Mesendoderm (in vitro differentiated cells): ENCODE data around the gene TMTC2.

Source experiments
- DNase-seq: peaks from one replicate; pipeline ENCODE4 v3.0.0; 2013
- H2AK5ac ChIP-seq: 2 replicates; pipeline ENCODE4 v1.6.1; 2013; ENCODE audit warnings: low read length, inconsistent platforms
- H2BK120ac ChIP-seq: 2 replicates; pipeline ENCODE4 v1.6.1; 2013; ENCODE audit warnings: low read depth, mild to moderate bottlenecking, low read length, moderate library complexity, mixed read lengths
- H2BK15ac ChIP-seq: replicated peaks from 2 replicates; pipeline ENCODE4 v1.6.1; 2013; ENCODE audit warnings: low read depth, mild to moderate bottlenecking, moderate library complexity
- H2BK5ac ChIP-seq: 2 replicates; pipeline ENCODE4 v1.6.1; 2013; ENCODE audit warnings: low read length, inconsistent platforms
- H3K18ac ChIP-seq: 2 replicates; pipeline ENCODE4 v1.6.1; 2013; ENCODE audit warnings: mild to moderate bottlenecking, low read length, mixed read lengths
- H3K23ac ChIP-seq: one replicate; pipeline ENCODE4 v1.6.1; 2013; ENCODE audit warnings: low read length
- H3K27ac ChIP-seq: 2 replicates; pipeline ENCODE4 v1.5.1; 2013; ENCODE audit warnings: low read depth, mild to moderate bottlenecking, inconsistent platforms, low read length, moderate library complexity
- H3K27me3 ChIP-seq: 2 replicates; pipeline ENCODE4 v1.6.1; 2013; ENCODE audit warnings: low read length, control low read depth, mild to moderate bottlenecking, inconsistent platforms; ENCODE audit not compliant: insufficient read depth, poor library complexity
- H3K36me3 ChIP-seq: 2 replicates; pipeline ENCODE4 v1.6.1; 2013; ENCODE audit warnings: low read length, inconsistent platforms; ENCODE audit not compliant: control insufficient read depth, insufficient read depth
- H3K4ac ChIP-seq: one replicate; pipeline ENCODE4 v1.6.1; 2013; ENCODE audit warnings: low read depth, mild to moderate bottlenecking, low read length, moderate library complexity
- H3K4me1 ChIP-seq: 2 replicates; pipeline ENCODE4 v1.6.1; 2013; ENCODE audit warnings: low read depth, low read length, inconsistent platforms; ENCODE audit not compliant: control insufficient read depth
- H3K4me2 ChIP-seq: 2 replicates; pipeline ENCODE4 v1.6.1; 2013; ENCODE audit warnings: low read length
- H3K4me3 ChIP-seq: 2 replicates; pipeline ENCODE4 v1.5.1; 2013; ENCODE audit warnings: mild to moderate bottlenecking, low read length
- H3K56ac ChIP-seq: one replicate; pipeline ENCODE4 v1.6.1; 2013; ENCODE audit warnings: low read length
- H3K79me1 ChIP-seq: 2 replicates; pipeline ENCODE4 v1.6.1; 2013; ENCODE audit warnings: low read length, inconsistent platforms
- H3K79me2 ChIP-seq: 2 replicates; pipeline ENCODE4 v1.6.1; 2013; ENCODE audit warnings: mild to moderate bottlenecking, low read length; ENCODE audit not compliant: control insufficient read depth, insufficient read depth
- H3K9ac ChIP-seq: 2 replicates; pipeline ENCODE4 v1.6.1; 2013; ENCODE audit warnings: low read length, inconsistent platforms
- H4K5ac ChIP-seq: one replicate; pipeline ENCODE4 v1.6.1; 2013; ENCODE audit warnings: low read length
- H4K8ac ChIP-seq: one replicate; pipeline ENCODE4 v1.6.1; 2013; ENCODE audit warnings: low read depth, mild to moderate bottlenecking, control low read depth, low read length, moderate library complexity
- WGBS: extraction: QIAGEN DNeasy Blood & Tissue Kit; methylation state at CpG from one replicate; pipeline ENCODE4 v1.1.7; 2013; ENCODE audit warnings: low lambda C conversion rate, missing lambda C conversion rate; ENCODE audit not compliant: insufficient coverage; ENCODE audit errors: extremely low coverage; 5-methylcytosine and 5-hydroxymethylcytosine counted together

TMTC2 gene

GRCh38 chr12:82671673-82672195 is 15.0 kb upstream of the TMTC2 start:
- Histone ChIP-seq H3K4me1 (no peaks in the 10 kb centered on the region), H3K23ac (no peak overlapping the region), H3K4ac (no peak overlapping the region), H3K56ac (no peak overlapping the region), H2BK5ac (no peak overlapping the region), H2BK15ac (no peak overlapping the region), H3K18ac (no peak overlapping the region), H4K8ac (no peak overlapping the region), H3K4me3 (no peak overlapping the region), H3K36me3 (no peaks in the 10 kb centered on the region), H2BK120ac (no peak overlapping the region), H4K5ac (no peak overlapping the region), H3K79me1 (no peaks in the 10 kb centered on the region), H3K27ac (no peak overlapping the region), H2AK5ac (no peak overlapping the region), H3K79me2 (no peaks in the 10 kb centered on the region), H3K27me3 (no peaks in the 10 kb centered on the region), H3K4me2 (no peak overlapping the region), H3K9ac (no peak overlapping the region)
- no CpG with 5 or more reads among the region's 4 CpGs for WGBS
- no peak for DNase-seq

GRCh38 chr12:82672811-82673495 is 13.8 kb upstream of the TMTC2 start:
- no peak overlapping the region for H2BK5ac ChIP-seq
- H3K27me3 ChIP-seq: no peaks in the 10 kb centered on the region
- no peak overlapping the region for H3K4ac ChIP-seq
- no peak overlapping the region for H2AK5ac ChIP-seq
- no CpG with 5 or more reads among the region's 4 CpGs for WGBS
- H4K8ac ChIP-seq: no peak overlapping the region
- no peaks in the 10 kb centered on the region for H3K36me3 ChIP-seq
- no peak overlapping the region for H3K4me3 ChIP-seq
- H3K18ac ChIP-seq: no peak overlapping the region
- no peak overlapping the region for H2BK120ac ChIP-seq
- no peak overlapping the region for H4K5ac ChIP-seq
- no peak overlapping the region for H3K9ac ChIP-seq
- no peaks in the 10 kb centered on the region for H3K79me1 ChIP-seq
- no peak overlapping the region for H3K23ac ChIP-seq
- no peak overlapping the region for H3K27ac ChIP-seq
- no peak for DNase-seq
- no peak overlapping the region for H2BK15ac ChIP-seq
- no peaks in the 10 kb centered on the region for H3K79me2 ChIP-seq
- H3K56ac ChIP-seq: no peak overlapping the region
- H3K4me1 ChIP-seq: no peaks in the 10 kb centered on the region
- H3K4me2 ChIP-seq: no peak overlapping the region

- Histone ChIP-seq H3K79me2 (no peaks in the 10 kb centered on the region), H3K4ac (no peak overlapping the region), H3K56ac (no peak overlapping the region), H2BK120ac (no peak overlapping the region), H3K79me1 (no peaks in the 10 kb centered on the region), H4K8ac (no peak overlapping the region), H3K4me2 (no peak overlapping the region), H2BK15ac (no peak overlapping the region), H3K18ac (no peak overlapping the region), H3K4me1 (no peaks in the 10 kb centered on the region), H3K27me3 (no peaks in the 10 kb centered on the region), H2BK5ac (no peak overlapping the region), H3K4me3 (no peak overlapping the region), H3K27ac (no peak overlapping the region), H3K9ac (no peak overlapping the region), H2AK5ac (no peak overlapping the region), H4K5ac (no peak overlapping the region), H3K23ac (no peak overlapping the region), H3K36me3 (no peaks in the 10 kb centered on the region)
- no CpG with 5 or more reads among the region's 1 CpG for WGBS
- no peak for DNase-seq
Observed at GRCh38 chr12:82673698-82674097, 13.0 kb upstream of the TMTC2 start.

- H2BK120ac ChIP-seq: no peak overlapping the region
Observed at GRCh38 chr12:82675246-82675645, 11.5 kb upstream of the TMTC2 start.

GRCh38 chr12:82682326-82682725 is 4.4 kb upstream of the TMTC2 start:
- Histone ChIP-seq H3K4me3 (no peak overlapping the region), H4K5ac (no peak overlapping the region), H2BK120ac (no peak overlapping the region), H3K4me2 (no peak overlapping the region), H3K9ac (no peak overlapping the region), H3K79me1 (no peaks in the 10 kb centered on the region), H3K56ac (no peak overlapping the region), H3K4ac (no peak overlapping the region), H3K18ac (no peak overlapping the region), H3K36me3 (no peaks in the 10 kb centered on the region), H3K27ac (no peak overlapping the region), H3K27me3 (no peaks in the 10 kb centered on the region), H3K79me2 (no peaks in the 10 kb centered on the region), H2BK15ac (no peak overlapping the region), H4K8ac (no peak overlapping the region), H3K4me1 (no peaks in the 10 kb centered on the region), H2BK5ac (no peak overlapping the region), H3K23ac (no peak overlapping the region), H2AK5ac (no peak overlapping the region)
- no peak for DNase-seq
- no CpG with 5 or more reads among the region's 1 CpG for WGBS

More at GRCh38 chr12:82675246-82675645, 11.5 kb upstream of the TMTC2 start:
- Histone ChIP-seq H3K18ac (no peak overlapping the region), H3K23ac (no peak overlapping the region), H3K4me1 (no peaks in the 10 kb centered on the region), H3K79me2 (no peaks in the 10 kb centered on the region), H3K4me3 (no peak overlapping the region), H2BK15ac (no peak overlapping the region), H4K8ac (no peak overlapping the region), H3K4ac (no peak overlapping the region), H3K27me3 (no peaks in the 10 kb centered on the region), H3K79me1 (no peaks in the 10 kb centered on the region), H2BK5ac (no peak overlapping the region), H4K5ac (no peak overlapping the region), H3K27ac (no peak overlapping the region), H3K56ac (no peak overlapping the region), H2AK5ac (no peak overlapping the region), H3K4me2 (no peak overlapping the region), H3K9ac (no peak overlapping the region), H3K36me3 (no peaks in the 10 kb centered on the region)
- no peak for DNase-seq
- no CpG with 5 or more reads among the region's 3 CpGs for WGBS

GRCh38 chr12:82682851-82683261 is 3.9 kb upstream of the TMTC2 start:
- Histone ChIP-seq H4K8ac (no peak overlapping the region), H3K79me2 (no peaks in the 10 kb centered on the region), H4K5ac (no peak overlapping the region), H3K79me1 (no peaks in the 10 kb centered on the region), H3K4ac (no peak overlapping the region), H3K27ac (no peak overlapping the region), H3K4me3 (no peak overlapping the region), H3K18ac (no peak overlapping the region), H2BK15ac (no peak overlapping the region), H2BK5ac (no peak overlapping the region), H2AK5ac (no peak overlapping the region), H3K4me2 (no peak overlapping the region), H2BK120ac (no peak overlapping the region), H3K9ac (no peak overlapping the region), H3K4me1 (no peaks in the 10 kb centered on the region), H3K23ac (no peak overlapping the region), H3K36me3 (no peaks in the 10 kb centered on the region), H3K27me3 (no peaks in the 10 kb centered on the region), H3K56ac (no peak overlapping the region)
- WGBS: no CpG with 5 or more reads among the region's 4 CpGs
- DNase-seq: no peak
